Kidney (tissue), 14 donors: ENCODE measurements around the gene POLR2F. TPM values are rescaled to one million over a fixed set of nuclear protein-coding genes. Genes with fewer than 3 reads are reported as not detected.

Source experiments
- DNase-seq, 5 donors: peaks; one replicate each; pipeline ENCODE4 v3.0.0-alpha.2; 2013 to 2020
- FAIRE-seq: peaks from 2 replicates; lab custom pipeline; 2012; peaks lifted over from hg19 to GRCh38; lab: Jason Lieb, UNC
- H3K27ac ChIP-seq, 2 donors: one replicate each; pipeline ENCODE4 v1.7.0; 2013; ENCODE audit warnings: low read depth in 2 of 2, low read length in 2 of 2, inconsistent platforms in 1 of 2
- H3K27me3 ChIP-seq: one replicate; pipeline ENCODE4 v1.7.1; 2013; ENCODE audit warnings: low read length, inconsistent platforms; ENCODE audit not compliant: control insufficient read depth, insufficient read depth
- H3K36me3 ChIP-seq, 3 donors: one replicate each; pipeline versions ENCODE4 v1.7.0 to v1.7.1; 2013; ENCODE audit warnings: low read length in 3 of 3, control low read depth in 1 of 3, inconsistent platforms in 1 of 3; ENCODE audit not compliant: insufficient read depth in 3 of 3, control insufficient read depth in 2 of 3
- H3K4me1 ChIP-seq, 3 donors: one replicate each; pipeline versions ENCODE4 v1.7.0 to v1.7.1; 2013; ENCODE audit warnings: low read length in 3 of 3, inconsistent platforms in 1 of 3, low read depth in 1 of 3; ENCODE audit not compliant: control insufficient read depth in 2 of 3, insufficient read depth in 2 of 3
- H3K4me3 ChIP-seq, 3 donors: one replicate each; pipeline versions ENCODE4 v1.7.0 to v1.8.1; 2013; ENCODE audit warnings: low read length in 3 of 3, control low read depth in 1 of 3, inconsistent platforms in 1 of 3
- H3K9ac ChIP-seq, 3 donors: one replicate each; pipeline versions ENCODE4 v1.7.0 to v1.7.1; 2013; ENCODE audit warnings: low read length in 3 of 3, control low read depth in 1 of 3, inconsistent platforms in 1 of 3
- H3K9me3 ChIP-seq, 3 donors: one replicate each; pipeline versions ENCODE4 v1.7.0 to v1.7.1; 2013; ENCODE audit warnings: low read length in 3 of 3, control low read depth in 1 of 3, inconsistent platforms in 1 of 3; ENCODE audit not compliant: control insufficient read depth in 2 of 3, insufficient read depth in 1 of 3
- CTCF ChIP-seq: IDR thresholded peaks from 3 replicates; pipeline ENCODE4 v1.5.1; 2012; ENCODE audit warnings: mild to moderate bottlenecking, moderate library complexity, borderline replicate concordance; ENCODE audit not compliant: insufficient read depth; ENCODE audit errors: extremely low read depth
- intact Hi-C: fragments of 100-400 bp; cut with DNase I; formaldehyde crosslinking; loops from one replicate; pipeline ENCODE4 v1.11.1; 2022
- polyA plus RNA-seq: library from polyadenylated mRNA; stranded (reverse); fragments of 350-450 nt; fragmentation: Illumina TruSeq; extraction: RNeasy Lipid Tissue Mini Kit (QIAGEN cat#74804); gene quantifications from one replicate; pipeline ENCODE4 v1.2.3, GENCODE V29; 2014; ENCODE audit warnings: low read depth, low replicate concordance; ENCODE audit not compliant: insufficient read depth
- total RNA-seq: library from RNA; stranded (reverse); fragmentation: NEBNext Ultra II Directional; extraction: Animal tissue kit (Norgen Biotek cat#: 25700); gene quantifications from one replicate; pipeline ENCODE4 v1.2.1, GENCODE V29; 2021
- donor health status: control.
- donor health status: control.
- donor health status: control.
- donor health status: control.
- donor health status: control.
- donor health status: DM: yes; HTN: yes; CAD: no.
- donor health status: Normal renal cell carcinoma (clear cell type).

Gene POLR2F
- total and polyA plus RNA-seq, 2 donors from 2014 or later: 57.9 to 121 TPM

GRCh38 chr22:37996515-37997246, 43.2 kb downstream of the POLR2F start:
- Histone ChIP-seq H3K27me3 (no peaks in the 10 kb centered on the region), H3K9ac (no peak overlapping the region), H3K27ac (no peak overlapping the region), H3K4me3 (no peak overlapping the region), H3K36me3 (no peaks in the 10 kb centered on the region), H3K9me3 (no peaks in the 10 kb centered on the region), H3K4me1 (no peaks in the 10 kb centered on the region)
- intact Hi-C loops: no loop called here
- no peak for TF ChIP-seq CTCF
- FAIRE-seq (no peak), DNase-seq (no peak)

GRCh38 chr22:37998543-37998942, 45.0 kb downstream of the POLR2F start:
- Histone ChIP-seq H3K27me3 (no peaks in the 10 kb centered on the region), H3K4me1 (no peaks in the 10 kb centered on the region), H3K9me3 (no peaks in the 10 kb centered on the region), H3K4me3 (no peak overlapping the region), H3K27ac (no peak overlapping the region), H3K36me3 (no peaks in the 10 kb centered on the region), H3K9ac (no peak overlapping the region)
- TF ChIP-seq CTCF: no peak
- FAIRE-seq: no peak
- intact Hi-C loops: no loop called here
- DNase-seq: no peak

GRCh38 chr22:37999236-37999635, 45.7 kb downstream of the POLR2F start:
- no peaks in the 10 kb centered on the region for H3K4me1 ChIP-seq
- no peak overlapping the region for H3K4me3 ChIP-seq
- no peaks in the 10 kb centered on the region for H3K27me3 ChIP-seq
- H3K36me3 ChIP-seq: no peaks in the 10 kb centered on the region
- no peak overlapping the region for H3K9ac ChIP-seq
- intact Hi-C loops: no loop called here
- no peak for FAIRE-seq
- no peak overlapping the region for H3K27ac ChIP-seq
- no peak for DNase-seq
- TF ChIP-seq CTCF: no peak
- no peaks in the 10 kb centered on the region for H3K9me3 ChIP-seq
